ENCODE data around the gene TBX4. TPM values are rescaled to one million over a fixed set of nuclear protein-coding genes. Genes with fewer than 3 reads are reported as not detected.
"Not testable (repeated sequence)": the region's sequence is repeated elsewhere in the genome, so short reads cannot be mapped to it uniquely, and the experiment has no call there.

The TBX4 gene
- total RNA-seq, 1 donor from 2014 or later = not detected

DNA sequence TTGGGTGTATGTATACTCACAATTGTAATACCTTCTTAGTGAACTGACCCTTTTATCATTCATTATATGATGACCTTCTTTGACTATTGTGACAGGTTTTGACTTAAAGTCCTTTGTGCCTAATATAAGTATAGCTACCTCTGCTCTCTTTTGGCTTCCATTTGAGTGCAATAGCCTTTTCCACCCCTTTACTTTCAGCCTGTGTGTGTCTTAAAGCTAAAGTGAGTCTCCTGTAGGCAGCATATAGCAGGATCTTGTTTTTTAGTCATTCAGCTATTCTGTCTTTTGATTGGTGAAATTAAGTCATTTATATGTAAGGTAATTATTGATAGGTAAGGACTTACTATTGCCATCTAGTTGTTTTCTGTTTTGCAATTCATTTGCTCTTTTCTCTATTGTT lies 15.9 kb upstream of the TBX4 start:
- H3K27ac ChIP-seq = no peak overlapping the region
- Mint-ChIP-seq H3K27ac (no peak overlapping the region), H3K4me3 (no peak overlapping the region), H3K27me3 (ENCODE audit: insufficient read depth, low read depth) (peaks cover 2% of the 10 kb centered on the region), H3K4me1 (no peaks in the 10 kb centered on the region), H3K36me3 (no peaks in the 10 kb centered on the region), H3K9me3 (peaks cover 21% of the 10 kb centered on the region)
- no peaks in the 10 kb centered on the region for H4K20me1 ChIP-seq (ENCODE audit: low read depth)
- no peaks in the 10 kb centered on the region for H3F3A ChIP-seq (ENCODE audit: low read depth)
- no peak overlapping the region for H2AFZ ChIP-seq (replicated peaks)
- H3K4me1 ChIP-seq = no peaks in the 10 kb centered on the region
- no peaks in the 10 kb centered on the region for H3K9me3 ChIP-seq (ENCODE audit: low read depth)
- no peaks in the 10 kb centered on the region for H3K79me2 ChIP-seq (ENCODE audit: low read depth)
- H3K36me3 ChIP-seq = no peaks in the 10 kb centered on the region
- no peak overlapping the region for H3K4me3 ChIP-seq
- no peak overlapping the region for H3K9ac ChIP-seq
- H3K27me3 ChIP-seq = peaks cover 11% of the 10 kb centered on the region
- no peak for DNase-seq (ENCODE audit: low spot score)
- no peak for TF ChIP-seq CTCF (IDR thresholded peaks at IDR 0.05)
- TF ChIP-seq EZH2 (IDR thresholded peaks at IDR 0.05) = no peak
- no peak for TF ChIP-seq EZH2phosphoT487 (IDR thresholded peaks at IDR 0.05)
- H3K4me2 ChIP-seq = no peak overlapping the region

- no peaks in the 10 kb centered on the region for H3K79me2 ChIP-seq (ENCODE audit: low read depth)
- no peaks in the 10 kb centered on the region for H3F3A ChIP-seq (ENCODE audit: low read depth)
- no peaks in the 10 kb centered on the region for H4K20me1 ChIP-seq (ENCODE audit: low read depth)
- no peak overlapping the region for H3K4me3 ChIP-seq
- no peak overlapping the region for H2AFZ ChIP-seq (replicated peaks)
- H3K27me3 ChIP-seq = peaks cover 11% of the 10 kb centered on the region
- Mint-ChIP-seq H3K27ac (no peak overlapping the region), H3K4me3 (no peak overlapping the region), H3K9me3 (peaks cover 21% of the 10 kb centered on the region), H3K27me3 (ENCODE audit: insufficient read depth, low read depth) (peaks cover 2% of the 10 kb centered on the region), H3K4me1 (no peaks in the 10 kb centered on the region), H3K36me3 (no peaks in the 10 kb centered on the region)
- H3K36me3 ChIP-seq = no peaks in the 10 kb centered on the region
- DNase-seq (ENCODE audit: low spot score) = no peak
- no peak overlapping the region for H3K27ac ChIP-seq
- TF ChIP-seq CTCF (IDR thresholded peaks at IDR 0.05) = no peak
- TF ChIP-seq EZH2phosphoT487 (IDR thresholded peaks at IDR 0.05) = no peak
- no peak for TF ChIP-seq EZH2 (IDR thresholded peaks at IDR 0.05)
- no peak overlapping the region for H3K9ac ChIP-seq
- no peaks in the 10 kb centered on the region for H3K9me3 ChIP-seq (ENCODE audit: low read depth)
- H3K4me2 ChIP-seq = no peak overlapping the region
- peaks cover under 1% of the 10 kb centered on the region for H3K4me1 ChIP-seq
Measured at GRCh38 chr17:61436995-61437704, 15.1 kb upstream of the TBX4 start.

GRCh38 chr17:61440697-61441096 lies 11.5 kb upstream of the TBX4 start:
- Histone ChIP-seq H3K79me2 (ENCODE audit: low read depth) (no peaks in the 10 kb centered on the region), H2AFZ (replicated peaks) (no peak overlapping the region), H3K9ac (no peak overlapping the region), H3K27me3 (peaks cover 16% of the 10 kb centered on the region), H3K9me3 (ENCODE audit: low read depth) (no peaks in the 10 kb centered on the region), H3K4me1 (peaks cover 7% of the 10 kb centered on the region), H3K4me3 (no peak overlapping the region), H4K20me1 (ENCODE audit: low read depth) (no peaks in the 10 kb centered on the region), H3K27ac (no peak overlapping the region), H3K36me3 (no peaks in the 10 kb centered on the region), H3K4me2 (no peak overlapping the region), H3F3A (ENCODE audit: low read depth) (no peaks in the 10 kb centered on the region)
- peaks cover 5% of the 10 kb centered on the region for H3K27me3 Mint-ChIP-seq (ENCODE audit: insufficient read depth, low read depth)
- H3K9me3 Mint-ChIP-seq = peaks cover 11% of the 10 kb centered on the region
- no peak for TF ChIP-seq CTCF (IDR thresholded peaks at IDR 0.05)
- TF ChIP-seq EZH2phosphoT487 (IDR thresholded peaks at IDR 0.05) = no peak
- TF ChIP-seq EZH2 (IDR thresholded peaks at IDR 0.05) = no peak
- no peak for DNase-seq (ENCODE audit: low spot score)
- no peak overlapping the region for H3K27ac Mint-ChIP-seq
- H3K4me3 Mint-ChIP-seq = no peak overlapping the region
- H3K4me1 Mint-ChIP-seq = peaks cover 6% of the 10 kb centered on the region
- H3K36me3 Mint-ChIP-seq = no peaks in the 10 kb centered on the region

GRCh38 chr17:61441507-61441906 lies 10.7 kb upstream of the TBX4 start:
- H3K4me3 ChIP-seq; DNase-seq (ENCODE audit: low spot score); H4K20me1 ChIP-seq (ENCODE audit: low read depth); H2AFZ ChIP-seq (replicated peaks); H3K4me1 Mint-ChIP-seq; H3K79me2 ChIP-seq (ENCODE audit: low read depth); H3K9ac ChIP-seq; H3K9me3 ChIP-seq (ENCODE audit: low read depth); H3F3A ChIP-seq (ENCODE audit: low read depth); H3K4me1 ChIP-seq; H3K36me3 Mint-ChIP-seq; H3K4me3 Mint-ChIP-seq; H3K36me3 ChIP-seq; H3K27ac ChIP-seq; H3K27me3 Mint-ChIP-seq (ENCODE audit: insufficient read depth, low read depth); H3K27ac Mint-ChIP-seq; H3K4me2 ChIP-seq: not testable (repeated sequence)
- H3K27me3 ChIP-seq = peaks cover 24% of the 10 kb centered on the region
- H3K9me3 Mint-ChIP-seq = peaks cover 11% of the 10 kb centered on the region
